ENCODE data around the gene FCER1G. TPM values are rescaled to one million over a fixed set of nuclear protein-coding genes. Genes with fewer than 3 reads are reported as not detected.

FCER1G gene
- total and polyA plus RNA-seq, 2 of the 8 experiments (the other 6 are each of a cell fraction or from before 2014, with no cell fraction given), result 1.6 TPM; not detected in 1

GRCh38 chr1:161193561-161194235 lies 21.4 kb upstream of the FCER1G start (continued):
- TF ChIP-seq EZH2 (IDR thresholded peaks at IDR 0.05; ENCODE audit: low read depth, low read length, severe bottlenecking), result no peak
- TF ChIP-seq E2F6 (IDR thresholded peaks at IDR 0.05), result no peak
- no peak for TF ChIP-seq NANOG (IDR thresholded peaks at IDR 0.05; ENCODE audit: insufficient read depth, low read depth, low read length, poor library complexity, severe bottlenecking)
- no peak for TF ChIP-seq MAFK (IDR thresholded peaks at IDR 0.05; ENCODE audit: low read depth, low read length)
- TF ChIP-seq FOSL1 (IDR thresholded peaks at IDR 0.05; ENCODE audit: insufficient read depth, low read depth, low read length), result no peak
- TF ChIP-seq, protein P1, sequence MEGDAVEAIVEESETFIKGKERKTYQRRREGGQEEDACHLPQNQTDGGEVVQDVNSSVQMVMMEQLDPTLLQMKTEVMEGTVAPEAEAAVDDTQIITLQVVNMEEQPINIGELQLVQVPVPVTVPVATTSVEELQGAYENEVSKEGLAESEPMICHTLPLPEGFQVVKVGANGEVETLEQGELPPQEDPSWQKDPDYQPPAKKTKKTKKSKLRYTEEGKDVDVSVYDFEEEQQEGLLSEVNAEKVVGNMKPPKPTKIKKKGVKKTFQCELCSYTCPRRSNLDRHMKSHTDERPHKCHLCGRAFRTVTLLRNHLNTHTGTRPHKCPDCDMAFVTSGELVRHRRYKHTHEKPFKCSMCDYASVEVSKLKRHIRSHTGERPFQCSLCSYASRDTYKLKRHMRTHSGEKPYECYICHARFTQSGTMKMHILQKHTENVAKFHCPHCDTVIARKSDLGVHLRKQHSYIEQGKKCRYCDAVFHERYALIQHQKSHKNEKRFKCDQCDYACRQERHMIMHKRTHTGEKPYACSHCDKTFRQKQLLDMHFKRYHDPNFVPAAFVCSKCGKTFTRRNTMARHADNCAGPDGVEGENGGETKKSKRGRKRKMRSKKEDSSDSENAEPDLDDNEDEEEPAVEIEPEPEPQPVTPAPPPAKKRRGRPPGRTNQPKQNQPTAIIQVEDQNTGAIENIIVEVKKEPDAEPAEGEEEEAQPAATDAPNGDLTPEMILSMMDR (IDR thresholded peaks at IDR 0.05; ENCODE audit: control extremely low read depth in 1 of 3, insufficient read depth in 1 of 3, low read depth in 1 of 3, low read length in 3 of 3), result peak in 2 of 3 experiments; percentile 19 to 29; a peak in 2 of 4 replicates
